Superior temporal gyrus (tissue), 1 donor: ENCODE measurements around the gene PAK4.

Experiments
- DNase-seq: peaks from one replicate; pipeline ENCODE4 v3.0.0-alpha.2; 2016; ENCODE audit errors: extremely low spot score

The PAK4 gene

GRCh38 chr19:39180749-39181148 lies 55.2 kb downstream of the PAK4 start:
- DNase-seq = no peak

- DNase-seq = no peak
Observed at GRCh38 chr19:39181500-39182173, 56.1 kb downstream of the PAK4 start.

- DNase-seq = no peak
Observed at GRCh38 chr19:39182174-39182505, 56.6 kb downstream of the PAK4 start.

GRCh38 chr19:39183104-39183503 lies 57.5 kb downstream of the PAK4 start:
- DNase-seq = no peak

GRCh38 chr19:39186391-39186790 lies 60.8 kb downstream of the PAK4 start:
- DNase-seq = no peak

- no peak for DNase-seq
Observed at GRCh38 chr19:39187552-39187943, 62.0 kb downstream of the PAK4 start.

GRCh38 chr19:39188960-39189359 lies 63.4 kb downstream of the PAK4 start:
- no peak for DNase-seq

GRCh38 chr19:39190768-39191167 lies 65.2 kb downstream of the PAK4 start:
- no peak for DNase-seq

- no peak for DNase-seq
Observed at GRCh38 chr19:39192846-39193245, 67.3 kb downstream of the PAK4 start.

GRCh38 chr19:39193803-39194202 lies 68.2 kb downstream of the PAK4 start:
- DNase-seq = no peak

GRCh38 chr19:39194832-39195542 lies 69.4 kb downstream of the PAK4 start:
- DNase-seq = no peak

GRCh38 chr19:39195755-39196154 lies 70.2 kb downstream of the PAK4 start:
- DNase-seq = no peak

- DNase-seq = no peak
Observed at GRCh38 chr19:39196320-39196719, 70.7 kb downstream of the PAK4 start.

GRCh38 chr19:39196860-39197562 lies 71.4 kb downstream of the PAK4 start, which contains the start of gene NCCRP1:
NCCRP1 (plus strand) TSS chr19:39196964; CDS start chr19:39196983, 19 bp downstream.
- DNase-seq = no peak

GRCh38 chr19:39197808-39198207 lies 72.2 kb downstream of the PAK4 start:
- DNase-seq = no peak

GRCh38 chr19:39199025-39199424 lies 73.4 kb downstream of the PAK4 start:
- peak; percentile 63 for DNase-seq

GRCh38 chr19:39200066-39200802 lies 74.6 kb downstream of the PAK4 start:
- no peak for DNase-seq

- DNase-seq = no peak
Observed at GRCh38 chr19:39200803-39201115, 75.2 kb downstream of the PAK4 start.

GRCh38 chr19:39202998-39203355 lies 77.4 kb downstream of the PAK4 start:
- DNase-seq = no peak

GRCh38 chr19:39203372-39204341 lies 78.1 kb downstream of the PAK4 start, which contains the start of gene SYCN:
SYCN (minus strand) TSS chr19:39204263; CDS start chr19:39204254, 9 bp downstream.
- DNase-seq = no peak

GRCh38 chr19:39205449-39205764 lies 79.8 kb downstream of the PAK4 start:
- DNase-seq = no peak
